GM18505 (cell line): Measurements from ENCODE around the gene ARF4.

Experiments
- ATAC-seq: cut with Tn5 transposase; IDR thresholded peaks from one replicate; pipeline ENCODE4 v1.9.1; 2021; ENCODE audit not compliant: unreplicated experiment
- POLR2A ChIP-seq: IDR thresholded peaks from 4 replicates; pipeline ENCODE4 v1.6.1; 2011; ENCODE audit warnings: borderline replicate concordance; ENCODE audit not compliant: insufficient read depth, insufficient read length; ENCODE audit errors: extremely low read depth

ARF4 gene

GRCh38 chr3:57596495-57597126 lies 533 bp downstream of the ARF4 start:
- TF ChIP-seq POLR2A: no peak
- ATAC-seq: no peak

DNA sequence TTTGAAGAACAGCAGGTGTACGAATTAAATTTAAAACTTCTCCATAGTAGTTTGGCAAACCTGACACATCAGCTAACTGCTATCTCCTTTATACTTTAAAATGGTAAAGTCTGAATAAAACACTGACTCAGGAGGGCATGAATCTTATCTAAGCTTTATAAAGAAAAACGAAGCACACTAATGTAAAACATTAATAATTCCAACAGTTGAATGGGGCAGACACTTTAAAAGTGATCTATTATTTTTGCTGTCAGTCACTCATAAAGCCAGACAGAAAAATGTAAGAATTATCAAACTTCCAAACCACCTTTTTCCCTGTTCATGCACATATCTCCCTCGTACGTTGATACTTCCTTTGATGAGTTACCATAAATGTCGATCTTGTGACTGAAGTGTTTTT lies 2.6 kb downstream of the ARF4 start:
- ATAC-seq: no peak
- no peak for TF ChIP-seq POLR2A

DNA sequence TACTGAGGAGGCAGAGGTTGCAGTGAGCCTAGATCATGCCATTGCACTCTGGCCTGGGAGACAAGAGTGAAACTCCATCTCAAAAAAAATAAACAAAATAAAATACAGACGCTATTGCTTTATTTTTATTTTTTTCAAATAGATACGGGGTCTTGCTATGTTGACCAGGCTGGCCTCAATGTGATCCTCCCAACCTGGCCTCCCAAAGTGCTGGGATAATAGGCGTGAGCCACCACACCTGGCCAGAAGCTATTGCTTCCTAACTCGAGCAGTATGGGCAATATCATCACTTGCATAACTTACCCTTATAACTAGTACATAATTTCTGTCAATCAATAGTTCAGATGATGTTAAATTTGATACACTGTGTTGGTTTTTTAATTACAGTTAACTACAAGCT lies 3.0 kb downstream of the ARF4 start:
- ATAC-seq: no peak
- no peak for TF ChIP-seq POLR2A

DNA sequence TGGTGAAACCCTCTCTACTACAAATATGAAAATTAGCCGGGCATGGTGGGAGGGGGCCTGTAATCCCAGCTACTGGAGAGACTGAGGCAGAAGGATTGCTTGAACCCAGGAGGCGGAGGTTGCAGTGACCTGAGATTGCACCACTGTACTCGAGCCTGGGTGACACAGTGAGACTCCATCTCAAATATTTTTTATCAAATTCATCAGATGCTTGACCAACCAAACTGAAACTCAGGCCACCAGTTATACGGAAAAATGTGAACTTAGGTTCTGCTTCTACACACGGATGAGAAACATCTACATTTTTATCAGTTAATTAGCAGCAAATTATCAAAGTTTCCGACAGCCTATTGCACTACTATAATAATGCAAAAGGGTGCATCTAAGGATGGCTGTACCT lies 4.8 kb downstream of the ARF4 start:
- TF ChIP-seq POLR2A: no peak
- no peak for ATAC-seq

- no peak for TF ChIP-seq POLR2A
- ATAC-seq: no peak
Measured at GRCh38 chr3:57587905-57588304, 9.2 kb downstream of the ARF4 start.

GRCh38 chr3:57586778-57587177 lies 10.4 kb downstream of the ARF4 start:
- no peak for ATAC-seq
- no peak for TF ChIP-seq POLR2A

- TF ChIP-seq POLR2A: no peak
- ATAC-seq: no peak
Measured at GRCh38 chr3:57583544-57583943, 13.6 kb downstream of the ARF4 start.

DNA sequence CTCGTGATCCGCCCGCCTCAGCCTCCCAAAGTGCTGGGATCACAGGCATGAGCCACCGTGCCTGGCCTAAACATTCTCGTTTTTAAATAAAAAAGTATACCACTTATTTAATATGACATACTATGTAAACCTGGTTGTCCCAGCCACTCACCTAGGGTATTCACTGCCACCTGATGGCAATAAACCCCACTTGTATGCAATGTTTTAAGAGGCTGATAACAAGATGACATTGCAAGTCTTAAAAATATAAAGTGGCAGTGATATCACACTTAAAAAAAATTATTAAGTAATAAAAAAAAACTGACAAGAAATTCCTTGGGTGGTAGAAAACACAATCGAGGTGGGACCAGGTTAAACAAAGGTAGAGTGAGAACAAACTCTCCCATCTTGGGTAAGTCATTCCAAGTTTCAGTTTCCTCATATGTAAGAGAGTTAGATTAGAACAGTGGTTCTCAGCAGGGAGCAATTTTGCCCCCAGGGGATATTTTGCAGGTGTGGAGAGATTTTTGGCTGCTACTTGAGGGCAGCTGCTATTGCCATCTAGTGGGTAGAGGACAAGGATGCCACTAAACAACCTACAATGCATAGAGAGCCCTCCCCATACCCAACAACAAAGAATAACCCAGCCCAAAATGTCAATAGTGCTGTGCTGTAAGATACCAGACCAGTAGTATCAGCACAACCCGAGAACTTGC lies 14.5 kb downstream of the ARF4 start:
- no peak for TF ChIP-seq POLR2A
- ATAC-seq: no peak

DNA sequence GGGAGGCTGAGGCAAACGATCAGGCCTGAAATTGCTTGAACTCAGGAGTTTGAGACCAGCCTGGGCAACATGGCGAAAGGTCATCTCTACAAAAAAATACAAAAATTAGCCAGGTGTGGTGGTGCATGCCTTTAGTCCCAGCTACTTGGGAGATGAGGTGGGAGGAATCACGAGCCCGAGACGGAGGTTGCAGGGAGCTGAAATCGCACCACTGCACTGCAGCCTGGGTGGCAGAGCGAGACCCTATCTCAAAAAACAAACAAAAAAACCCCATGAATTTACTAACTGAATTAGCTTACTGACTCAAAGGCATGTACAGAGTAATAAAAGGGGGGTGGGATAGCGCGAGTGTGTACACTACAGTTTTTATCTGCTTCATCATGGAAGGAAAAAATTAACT lies 19.3 kb downstream of the ARF4 start:
- no peak for TF ChIP-seq POLR2A
- ATAC-seq: no peak

DNA sequence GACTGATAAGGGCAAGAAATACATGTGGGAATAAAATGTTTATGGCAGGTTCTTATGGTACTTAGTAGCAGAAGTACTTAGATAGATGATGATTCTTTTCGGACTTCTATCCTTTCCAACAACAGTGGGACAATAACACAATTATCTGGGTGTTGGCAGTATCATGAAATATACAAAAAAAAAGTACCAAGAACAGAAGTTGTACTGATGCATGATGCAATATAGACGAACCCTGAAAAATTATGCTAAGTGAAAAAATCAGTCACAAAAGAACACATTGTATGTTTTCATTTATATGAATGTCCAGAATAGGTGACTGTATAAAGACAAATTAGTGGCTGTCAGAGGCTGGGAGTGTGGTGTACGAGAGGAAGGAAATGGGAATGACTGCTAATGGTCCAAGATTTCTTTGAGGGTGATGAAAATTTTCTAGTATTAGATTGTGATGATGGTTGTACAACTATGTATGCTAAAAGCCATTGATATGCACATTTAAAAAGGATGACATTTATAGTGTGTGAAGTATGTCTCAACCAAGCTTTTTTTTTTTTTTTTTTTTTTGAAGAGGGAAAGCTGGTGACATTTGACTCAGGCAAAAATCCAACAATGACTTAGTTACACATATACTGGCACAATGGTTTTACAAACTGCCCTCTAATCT lies 21.0 kb downstream of the ARF4 start:
- TF ChIP-seq POLR2A: no peak
- ATAC-seq: no peak

DNA sequence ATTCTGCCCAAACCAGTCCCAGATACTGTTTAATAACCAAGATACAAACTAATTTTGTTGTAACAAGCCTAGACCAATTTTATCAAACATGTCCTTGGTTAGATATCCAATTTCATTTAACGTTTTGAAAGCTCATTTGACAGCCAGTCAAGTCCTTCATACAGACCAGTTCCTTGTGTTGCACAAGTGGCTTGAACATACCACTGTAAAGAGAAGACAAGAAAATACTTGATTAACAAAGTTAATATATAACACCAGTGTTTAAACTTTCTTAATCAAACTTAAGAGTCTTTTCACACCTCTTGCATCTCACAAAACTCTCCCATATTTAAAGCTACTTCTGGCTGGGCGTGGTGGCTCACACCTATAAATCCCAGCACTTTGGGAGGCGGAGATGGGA lies 25.0 kb downstream of the ARF4 start:
- ATAC-seq: no peak

DNA sequence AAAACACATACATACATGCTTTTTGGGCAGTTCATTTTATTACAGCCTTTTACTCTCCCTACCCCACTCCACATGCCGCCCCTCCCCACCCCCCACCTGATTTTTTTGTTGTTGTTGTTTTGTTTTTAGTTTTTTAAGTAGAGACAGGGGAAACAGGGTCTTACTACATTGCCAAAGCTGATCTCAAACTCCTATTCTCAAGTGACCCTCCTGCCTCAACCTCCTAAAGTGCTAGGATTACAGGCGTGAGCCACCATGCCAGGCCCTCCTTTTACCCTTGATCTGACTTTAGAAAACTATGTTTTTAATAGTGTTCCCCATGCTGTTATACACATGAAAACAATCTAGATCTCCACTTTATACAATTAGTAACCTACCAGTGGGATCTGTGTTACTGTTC lies 26.3 kb downstream of the ARF4 start:
- no peak for ATAC-seq
- no peak for TF ChIP-seq POLR2A

More for the DNA sequence above, 25.0 kb downstream of the ARF4 start:
- no peak for TF ChIP-seq POLR2A

DNA sequence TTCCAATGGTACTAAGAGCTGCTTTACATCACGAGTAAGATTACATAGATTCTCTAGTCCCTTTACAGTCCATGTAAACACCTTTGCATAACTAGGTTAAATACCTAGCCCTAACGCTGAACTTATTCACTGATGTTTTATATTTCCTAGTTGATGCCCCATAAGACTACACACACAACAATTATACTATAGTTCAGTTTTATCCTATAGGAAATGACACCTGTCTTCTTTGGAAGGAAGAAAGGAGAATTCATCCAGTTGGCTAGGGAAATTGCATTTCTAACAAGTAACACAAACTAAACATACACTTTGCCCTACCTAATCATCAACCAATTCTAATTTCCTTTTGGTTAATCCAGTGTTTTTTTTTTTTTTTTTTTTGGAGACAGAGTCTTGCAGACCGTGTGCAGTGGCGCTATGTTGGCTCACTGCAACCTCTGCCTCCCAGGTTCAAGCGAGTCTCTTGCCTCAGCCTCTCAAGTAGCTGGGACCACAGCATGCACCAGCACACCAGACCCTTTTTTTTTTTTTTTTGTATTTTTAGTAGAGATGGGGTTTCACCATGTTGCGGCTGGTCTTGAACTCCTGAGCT lies 27.2 kb downstream of the ARF4 start:
- no peak for TF ChIP-seq POLR2A
- ATAC-seq: no peak

GRCh38 chr3:57559526-57559925 lies 37.6 kb downstream of the ARF4 start:
- no peak for TF ChIP-seq POLR2A
- ATAC-seq: no peak
